ENCODE data around the gene CNPY4.

Gene CNPY4

DNA sequence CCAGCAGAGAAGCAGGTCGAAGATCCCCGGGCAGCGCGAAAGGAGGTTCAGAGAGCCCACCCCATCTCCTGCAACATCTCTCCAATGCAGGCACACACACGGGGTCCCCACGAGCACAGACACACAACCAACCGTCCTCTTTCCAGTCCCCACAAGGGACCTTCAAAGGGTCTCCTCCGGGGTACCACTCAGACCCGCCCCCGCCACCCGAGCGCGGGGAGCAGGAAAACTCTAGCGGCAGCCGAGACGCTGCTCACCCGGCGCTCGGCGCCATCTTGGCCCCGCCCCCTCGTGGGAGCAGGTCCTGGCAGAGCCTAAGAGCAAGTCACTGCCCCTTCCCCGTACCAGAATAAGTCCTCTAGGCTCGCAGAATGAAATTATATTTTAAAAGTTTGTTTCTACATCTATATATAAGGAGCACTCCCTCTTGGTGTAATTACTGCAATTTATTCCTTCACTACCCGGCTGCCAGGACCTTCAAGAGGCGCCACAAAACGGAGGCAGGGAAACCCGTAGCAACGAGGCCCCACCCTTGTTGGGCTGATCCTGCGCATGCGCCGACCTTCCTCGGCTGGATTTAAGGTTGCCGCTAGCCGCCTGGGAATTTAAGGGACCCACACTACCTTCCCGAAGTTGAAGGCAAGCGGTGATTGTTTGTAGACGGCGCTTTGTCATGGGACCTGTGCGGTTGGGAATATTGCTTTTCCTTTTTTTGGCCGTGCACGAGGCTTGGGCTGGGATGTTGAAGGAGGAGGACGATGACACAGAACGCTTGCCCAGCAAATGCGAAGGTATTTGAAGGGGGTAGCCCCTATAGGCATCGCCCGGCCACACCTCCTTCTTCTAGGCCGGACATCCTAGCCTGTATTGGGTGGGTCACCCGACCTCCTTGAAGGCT is at the start of gene CNPY4, which contains the start of gene TAF6:
Gene CNPY4, plus strand, starts transcription at position 563 of the 898 bp plus-strand sequence. Its CDS starts 111 bp downstream, at position 674.
Gene TAF6, minus strand, starts transcription at position 287 of the 898 bp plus-strand sequence. CDS start 5,149 bp downstream, outside the sequence.
- peak; percentile 95 to 96 for DNase-seq

- no peak for DNase-seq
Measured at GRCh38 chr7:100069991-100070390, 49.4 kb upstream of the CNPY4 start.

DNA sequence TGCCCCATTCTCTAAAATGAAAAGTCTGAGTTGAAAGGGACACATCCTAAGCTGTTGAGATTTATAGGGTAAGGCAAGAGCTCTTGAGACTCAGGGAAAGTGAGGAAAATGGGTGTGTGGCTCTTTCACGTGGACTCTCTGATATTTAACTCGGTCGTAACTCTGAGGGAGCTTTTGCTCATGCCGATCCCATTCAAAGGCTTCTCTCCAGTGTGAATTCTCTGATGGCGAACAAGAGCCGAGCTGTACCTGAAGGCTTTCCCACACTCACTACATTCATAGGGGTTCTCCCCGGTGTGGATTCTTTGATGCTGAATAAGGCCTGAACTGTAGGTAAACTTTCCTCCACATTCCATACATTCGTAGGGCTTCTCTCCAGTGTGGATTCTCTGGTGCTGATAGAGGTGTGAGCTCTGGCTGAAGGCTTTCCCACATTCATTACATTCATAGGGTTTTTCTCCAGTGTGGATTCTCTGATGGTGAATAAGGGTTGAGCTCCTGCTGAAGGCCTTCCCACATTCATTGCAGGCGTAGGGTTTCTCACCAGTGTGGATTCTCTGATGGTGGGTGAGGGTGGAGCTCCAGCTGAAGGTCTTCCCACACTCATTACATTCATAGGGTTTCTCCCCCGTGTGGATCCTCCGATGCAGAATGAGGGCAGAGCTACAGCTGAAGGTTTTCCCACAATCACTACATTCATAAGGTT is 48.3 kb upstream of the CNPY4 start:
- no peak for DNase-seq

GRCh38 chr7:100072462-100072861 is 47.0 kb upstream of the CNPY4 start:
- DNase-seq, result no peak

GRCh38 chr7:100074841-100075240 is 44.6 kb upstream of the CNPY4 start:
- DNase-seq, result no peak

DNA sequence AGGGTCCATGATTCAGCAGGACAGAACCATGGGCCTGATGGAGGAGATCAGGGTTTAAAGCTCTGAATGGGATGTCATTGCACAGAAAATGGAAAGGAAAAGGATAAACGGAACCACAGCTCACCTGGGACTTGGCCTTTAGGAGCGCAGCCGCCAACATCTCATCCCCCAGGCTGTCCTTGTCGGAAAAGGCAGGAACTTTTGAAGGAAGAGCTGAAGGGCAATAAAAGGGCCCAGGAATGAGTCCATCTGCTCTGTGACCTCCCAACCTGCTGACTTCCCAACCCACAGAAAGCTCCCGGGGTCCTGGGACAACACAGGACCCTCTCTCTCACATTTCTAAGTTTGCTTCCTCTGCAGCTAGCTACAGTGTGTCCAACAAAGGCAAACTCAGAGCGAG is 44.0 kb upstream of the CNPY4 start:
- no peak for DNase-seq

- no peak for DNase-seq
Measured at GRCh38 chr7:100077205-100077604, 42.2 kb upstream of the CNPY4 start.

- DNase-seq, result no peak
Measured at GRCh38 chr7:100079024-100079560, 40.3 kb upstream of the CNPY4 start.

GRCh38 chr7:100080907-100081534 is 38.4 kb upstream of the CNPY4 start:
- DNase-seq, result peak; percentile 48 to 72

GRCh38 chr7:100081535-100082102 is 37.8 kb upstream of the CNPY4 start, which contains the start of gene ZNF3:
ZNF3 (minus strand) TSS chr7:100081723; CDS start chr7:100077357, 4,366 bp downstream.
- DNase-seq, result peak; percentile 99

GRCh38 chr7:100082978-100083377 is 36.5 kb upstream of the CNPY4 start:
- no peak for DNase-seq

- no peak for DNase-seq
Measured at GRCh38 chr7:100085515-100085914, 33.9 kb upstream of the CNPY4 start.

DNA sequence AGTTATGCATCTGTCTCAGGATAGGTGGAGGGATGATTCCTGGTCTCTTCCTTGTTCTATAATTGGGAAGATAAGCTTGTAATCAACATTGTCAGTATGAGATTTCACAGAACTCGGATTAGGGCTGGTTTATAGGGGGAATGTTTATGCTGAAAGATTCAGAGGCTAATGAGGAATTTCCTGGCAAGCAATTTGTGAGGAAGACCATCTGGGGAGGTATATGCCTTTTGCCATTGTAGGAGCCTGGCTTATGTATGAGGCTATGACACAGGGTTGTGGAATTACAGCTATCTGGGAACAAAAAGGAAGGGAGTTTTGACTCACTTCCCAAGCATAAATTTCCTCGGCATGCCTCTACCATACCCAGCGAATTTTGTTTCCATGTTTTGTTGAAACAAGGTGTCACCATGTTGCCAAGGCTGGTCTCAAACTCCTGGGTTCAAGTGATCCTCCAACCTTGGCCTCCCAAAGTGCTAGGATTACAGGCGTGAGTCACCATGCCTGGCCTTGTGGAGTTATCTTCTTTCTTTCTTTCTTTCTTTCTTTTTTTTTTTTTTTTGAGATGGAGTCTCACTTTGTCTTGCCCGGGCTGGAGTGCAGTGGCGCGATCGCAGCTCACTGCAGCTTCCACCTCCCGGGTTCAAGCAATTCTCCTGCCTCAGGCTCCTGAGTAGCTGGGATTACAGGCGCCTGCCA is 32.2 kb upstream of the CNPY4 start:
- DNase-seq, result no peak

- no peak for DNase-seq
Measured at GRCh38 chr7:100088095-100088620, 31.3 kb upstream of the CNPY4 start.

- peak; percentile 81 to 83 for DNase-seq
Measured at GRCh38 chr7:100088621-100089457, 30.6 kb upstream of the CNPY4 start, which contains the start of gene COPS6. COPS6 (plus strand) TSS chr7:100088969; CDS start chr7:100088991, 22 bp downstream.

- no peak for DNase-seq
Measured at GRCh38 chr7:100089458-100090196, 29.8 kb upstream of the CNPY4 start.

- no peak for DNase-seq
Measured at GRCh38 chr7:100090527-100091410, 28.7 kb upstream of the CNPY4 start.

- DNase-seq, result no peak
Measured at GRCh38 chr7:100091411-100092181, 27.8 kb upstream of the CNPY4 start.

All from NCI-H2081 (cell line).